ENCODE measurements around the gene RELL2.

DNA sequence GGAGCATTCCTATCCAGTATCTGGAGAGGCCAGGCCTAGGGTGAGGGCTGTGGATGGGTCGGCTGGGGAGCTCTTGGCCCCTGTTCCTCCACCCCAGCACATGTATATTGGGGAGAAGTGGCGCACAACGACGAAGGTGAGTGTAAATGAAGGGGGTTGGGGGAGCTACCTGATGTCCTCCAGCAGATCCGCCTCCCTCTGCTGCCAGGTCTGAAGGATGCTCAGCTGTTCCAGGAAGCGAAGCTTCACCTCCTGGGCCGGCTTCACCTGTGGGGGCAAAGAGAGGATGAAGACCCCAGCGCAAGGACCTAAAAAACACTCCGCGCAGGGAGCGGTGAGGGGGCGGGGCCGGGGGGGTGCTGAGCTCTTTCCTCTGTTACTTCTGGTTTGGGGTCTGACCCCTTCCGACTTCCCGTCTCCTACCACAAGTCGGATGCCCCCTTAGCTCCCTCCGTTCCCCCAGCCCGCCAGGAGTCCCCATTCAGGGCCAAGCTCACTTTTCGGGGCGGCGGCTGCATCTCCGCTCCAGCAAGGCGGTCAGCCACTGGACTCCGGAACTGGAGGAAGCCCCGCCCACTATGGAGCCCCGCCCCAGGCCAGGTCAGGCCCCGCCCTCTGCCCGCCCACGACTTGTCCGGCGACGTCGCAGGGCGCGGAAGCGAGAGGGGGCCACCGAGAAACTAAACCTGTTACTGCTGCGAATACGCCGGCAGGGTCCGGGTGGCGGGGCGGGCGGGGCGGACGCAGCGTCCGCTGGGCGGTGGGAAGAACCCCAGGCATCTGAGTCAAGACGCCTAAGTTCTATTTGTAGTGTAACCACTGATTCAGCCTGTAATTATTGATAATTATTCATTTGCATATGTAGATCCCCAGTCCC lies 14.3 kb downstream of the RELL2 start, which contains the start of gene FCHSD1:
- TF ChIP-seq, protein P1, sequence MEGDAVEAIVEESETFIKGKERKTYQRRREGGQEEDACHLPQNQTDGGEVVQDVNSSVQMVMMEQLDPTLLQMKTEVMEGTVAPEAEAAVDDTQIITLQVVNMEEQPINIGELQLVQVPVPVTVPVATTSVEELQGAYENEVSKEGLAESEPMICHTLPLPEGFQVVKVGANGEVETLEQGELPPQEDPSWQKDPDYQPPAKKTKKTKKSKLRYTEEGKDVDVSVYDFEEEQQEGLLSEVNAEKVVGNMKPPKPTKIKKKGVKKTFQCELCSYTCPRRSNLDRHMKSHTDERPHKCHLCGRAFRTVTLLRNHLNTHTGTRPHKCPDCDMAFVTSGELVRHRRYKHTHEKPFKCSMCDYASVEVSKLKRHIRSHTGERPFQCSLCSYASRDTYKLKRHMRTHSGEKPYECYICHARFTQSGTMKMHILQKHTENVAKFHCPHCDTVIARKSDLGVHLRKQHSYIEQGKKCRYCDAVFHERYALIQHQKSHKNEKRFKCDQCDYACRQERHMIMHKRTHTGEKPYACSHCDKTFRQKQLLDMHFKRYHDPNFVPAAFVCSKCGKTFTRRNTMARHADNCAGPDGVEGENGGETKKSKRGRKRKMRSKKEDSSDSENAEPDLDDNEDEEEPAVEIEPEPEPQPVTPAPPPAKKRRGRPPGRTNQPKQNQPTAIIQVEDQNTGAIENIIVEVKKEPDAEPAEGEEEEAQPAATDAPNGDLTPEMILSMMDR (IDR thresholded peaks at IDR 0.05), result no peak
- TF ChIP-seq ZNF317 (CRISPR knock-in tag; IDR thresholded peaks at IDR 0.05; ENCODE audit: borderline replicate concordance, low read depth), result no peak

Data from WTC11 (cell line).